ENCODE measurements around the gene LTBP4. TPM values are rescaled to one million over a fixed set of nuclear protein-coding genes. Genes with fewer than 3 reads are reported as not detected.

Gene LTBP4
- total RNA-seq, 1 donor = 16.6 TPM

GRCh38 chr19:40630571-40631160 lies 29.5 kb downstream of the LTBP4 start:
- H3K4me1 ChIP-seq (ENCODE audit: insufficient read depth, low read length) = peaks cover 16% of the 10 kb centered on the region
- no peaks in the 10 kb centered on the region for H4K20me1 ChIP-seq (ENCODE audit: insufficient read depth, low read length)
- TF ChIP-seq CTCF (IDR thresholded peaks at IDR 0.05; ENCODE audit: extremely low read depth, low read depth, low read length) = no peak
- H3K4me3 ChIP-seq (ENCODE audit: insufficient read depth, low read length) = no peak overlapping the region
- peaks cover 7% of the 10 kb centered on the region for H3K36me3 ChIP-seq (ENCODE audit: insufficient read depth, low read length)
- H3K27me3 ChIP-seq (ENCODE audit: insufficient read depth, low read length) = no peaks in the 10 kb centered on the region
- no peak overlapping the region for H3K27ac ChIP-seq (ENCODE audit: low read depth, low read length)
- no peaks in the 10 kb centered on the region for H3K9me3 ChIP-seq (ENCODE audit: low read depth, low read length)
- H3K79me2 ChIP-seq (ENCODE audit: insufficient read depth, low read length) = no peaks in the 10 kb centered on the region
- H3K4me2 ChIP-seq (ENCODE audit: insufficient read depth, low read length) = no peak overlapping the region
- DNase-seq (ENCODE audit: insufficient read length, low spot score, missing footprints) = no peak
- H2AFZ ChIP-seq (ENCODE audit: low read length) = no peak overlapping the region

GRCh38 chr19:40632311-40633036 lies 31.3 kb downstream of the LTBP4 start:
- no peak for DNase-seq (ENCODE audit: insufficient read length, low spot score, missing footprints)
- H4K20me1 ChIP-seq (ENCODE audit: insufficient read depth, low read length) = no peaks in the 10 kb centered on the region
- H3K4me1 ChIP-seq (ENCODE audit: insufficient read depth, low read length) = peaks cover 16% of the 10 kb centered on the region
- no peak overlapping the region for H2AFZ ChIP-seq (ENCODE audit: low read length)
- no peak for TF ChIP-seq CTCF (IDR thresholded peaks at IDR 0.05; ENCODE audit: extremely low read depth, low read depth, low read length)
- H3K4me2 ChIP-seq (ENCODE audit: insufficient read depth, low read length) = no peak overlapping the region
- H3K79me2 ChIP-seq (ENCODE audit: insufficient read depth, low read length) = no peaks in the 10 kb centered on the region
- no peak overlapping the region for H3K27ac ChIP-seq (ENCODE audit: low read depth, low read length)
- H3K27me3 ChIP-seq (ENCODE audit: insufficient read depth, low read length) = no peaks in the 10 kb centered on the region
- no peaks in the 10 kb centered on the region for H3K9me3 ChIP-seq (ENCODE audit: low read depth, low read length)
- peaks cover 7% of the 10 kb centered on the region for H3K36me3 ChIP-seq (ENCODE audit: insufficient read depth, low read length)
- no peak overlapping the region for H3K4me3 ChIP-seq (ENCODE audit: insufficient read depth, low read length)

GRCh38 chr19:40633207-40633606 lies 32.0 kb downstream of the LTBP4 start:
- H3K4me3 ChIP-seq (ENCODE audit: insufficient read depth, low read length) = no peak overlapping the region
- no peaks in the 10 kb centered on the region for H3K27me3 ChIP-seq (ENCODE audit: insufficient read depth, low read length)
- H2AFZ ChIP-seq (ENCODE audit: low read length) = no peak overlapping the region
- no peak overlapping the region for H3K27ac ChIP-seq (ENCODE audit: low read depth, low read length)
- peaks cover 16% of the 10 kb centered on the region for H3K4me1 ChIP-seq (ENCODE audit: insufficient read depth, low read length)
- H3K9me3 ChIP-seq (ENCODE audit: low read depth, low read length) = no peaks in the 10 kb centered on the region
- H4K20me1 ChIP-seq (ENCODE audit: insufficient read depth, low read length) = no peaks in the 10 kb centered on the region
- peak; percentile 92 for DNase-seq (ENCODE audit: insufficient read length, low spot score, missing footprints)
- no peak for TF ChIP-seq CTCF (IDR thresholded peaks at IDR 0.05; ENCODE audit: extremely low read depth, low read depth, low read length)
- H3K79me2 ChIP-seq (ENCODE audit: insufficient read depth, low read length) = no peaks in the 10 kb centered on the region
- peak overlapping the region; percentile 26 for H3K4me2 ChIP-seq (ENCODE audit: insufficient read depth, low read length)
- peaks cover 7% of the 10 kb centered on the region for H3K36me3 ChIP-seq (ENCODE audit: insufficient read depth, low read length)

GRCh38 chr19:40638327-40638726 lies 37.2 kb downstream of the LTBP4 start:
- no peaks in the 10 kb centered on the region for H4K20me1 ChIP-seq (ENCODE audit: insufficient read depth, low read length)
- H3K27me3 ChIP-seq (ENCODE audit: insufficient read depth, low read length) = no peaks in the 10 kb centered on the region
- H3K9me3 ChIP-seq (ENCODE audit: low read depth, low read length) = no peaks in the 10 kb centered on the region
- H3K4me1 ChIP-seq (ENCODE audit: insufficient read depth, low read length) = peaks cover 25% of the 10 kb centered on the region
- no peak overlapping the region for H2AFZ ChIP-seq (ENCODE audit: low read length)
- H3K36me3 ChIP-seq (ENCODE audit: insufficient read depth, low read length) = no peaks in the 10 kb centered on the region
- no peak overlapping the region for H3K4me3 ChIP-seq (ENCODE audit: insufficient read depth, low read length)
- H3K27ac ChIP-seq (ENCODE audit: low read depth, low read length) = no peak overlapping the region
- DNase-seq (ENCODE audit: insufficient read length, low spot score, missing footprints) = no peak
- H3K4me2 ChIP-seq (ENCODE audit: insufficient read depth, low read length) = no peak overlapping the region
- H3K79me2 ChIP-seq (ENCODE audit: insufficient read depth, low read length) = no peaks in the 10 kb centered on the region
- TF ChIP-seq CTCF (IDR thresholded peaks at IDR 0.05; ENCODE audit: extremely low read depth, low read depth, low read length) = no peak

Data from osteoblast (primary cell).